Superior temporal gyrus (tissue), 1 donor: ENCODE measurements around the gene ARRDC2.
"Not testable (repeated sequence)": the region's sequence is repeated elsewhere in the genome, so short reads cannot be mapped to it uniquely, and the experiment has no call there.

Experiments
- DNase-seq: peaks from one replicate; pipeline ENCODE4 v3.0.0-alpha.2; 2016; ENCODE audit errors: extremely low spot score

Gene ARRDC2

GRCh38 chr19:17989425-17990094, 18.4 kb upstream of the ARRDC2 start:
- no peak for DNase-seq

DNA sequence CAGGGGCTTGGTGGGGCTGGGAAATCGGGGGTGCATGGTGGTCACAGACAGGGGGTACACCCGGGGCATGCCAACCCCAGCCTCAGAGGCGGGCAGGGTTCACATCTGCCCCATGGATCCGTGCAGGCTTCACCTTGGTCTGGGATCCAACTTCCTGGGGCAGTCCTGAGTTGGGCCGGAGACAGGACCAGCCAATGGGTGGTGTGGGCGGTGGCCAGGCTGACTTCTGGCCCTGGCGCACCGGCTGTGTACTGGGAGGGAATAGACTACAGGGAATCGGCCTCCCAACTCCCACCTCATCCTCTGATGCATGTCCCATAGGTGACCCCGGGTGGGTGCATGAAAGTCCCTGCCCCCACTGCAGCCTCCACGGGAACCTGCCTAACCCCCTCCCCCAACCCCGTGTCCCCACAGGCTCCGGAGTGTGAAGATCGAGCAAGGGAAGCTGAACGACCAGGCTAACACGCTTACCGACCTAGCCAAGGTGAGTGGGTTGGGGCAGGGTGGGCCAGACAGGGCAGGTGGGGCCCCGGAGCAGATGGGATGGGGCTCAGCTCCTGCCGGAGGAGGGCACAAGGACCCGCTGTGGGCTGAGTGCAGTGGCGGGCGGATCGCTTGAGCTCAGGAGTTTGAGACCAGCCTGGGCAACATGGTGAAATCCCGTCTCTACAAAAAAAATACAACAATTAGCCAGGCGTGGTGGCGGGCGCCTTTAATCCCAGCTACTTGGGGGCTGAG, 14.7 kb upstream of the ARRDC2 start:
- DNase-seq = no peak

DNA sequence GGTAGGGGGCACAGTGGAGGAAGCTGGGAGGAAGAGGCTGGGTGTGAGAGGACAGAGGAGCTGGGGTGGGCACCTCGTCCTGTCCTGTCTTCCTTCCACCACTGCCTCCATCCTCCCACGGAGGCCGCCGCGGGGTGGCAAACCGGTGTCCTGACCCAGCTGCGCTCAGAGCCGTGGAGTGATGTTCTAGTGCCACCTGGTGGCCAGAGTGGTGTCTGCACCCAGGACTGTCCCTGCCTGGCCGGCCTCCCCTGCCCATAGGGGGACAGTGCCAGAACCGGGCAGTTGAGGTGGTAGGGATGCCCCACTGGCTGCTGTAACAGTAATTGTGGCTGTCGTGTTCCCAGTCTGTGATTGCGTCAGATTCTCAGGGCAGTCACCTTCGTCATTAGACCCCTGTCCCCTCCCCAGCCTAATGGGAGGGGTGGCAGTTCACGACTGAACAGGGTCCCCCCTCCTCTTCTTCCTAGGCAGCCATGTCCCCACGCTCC, 11.1 kb upstream of the ARRDC2 start:
- peak; percentile 93 for DNase-seq

DNA sequence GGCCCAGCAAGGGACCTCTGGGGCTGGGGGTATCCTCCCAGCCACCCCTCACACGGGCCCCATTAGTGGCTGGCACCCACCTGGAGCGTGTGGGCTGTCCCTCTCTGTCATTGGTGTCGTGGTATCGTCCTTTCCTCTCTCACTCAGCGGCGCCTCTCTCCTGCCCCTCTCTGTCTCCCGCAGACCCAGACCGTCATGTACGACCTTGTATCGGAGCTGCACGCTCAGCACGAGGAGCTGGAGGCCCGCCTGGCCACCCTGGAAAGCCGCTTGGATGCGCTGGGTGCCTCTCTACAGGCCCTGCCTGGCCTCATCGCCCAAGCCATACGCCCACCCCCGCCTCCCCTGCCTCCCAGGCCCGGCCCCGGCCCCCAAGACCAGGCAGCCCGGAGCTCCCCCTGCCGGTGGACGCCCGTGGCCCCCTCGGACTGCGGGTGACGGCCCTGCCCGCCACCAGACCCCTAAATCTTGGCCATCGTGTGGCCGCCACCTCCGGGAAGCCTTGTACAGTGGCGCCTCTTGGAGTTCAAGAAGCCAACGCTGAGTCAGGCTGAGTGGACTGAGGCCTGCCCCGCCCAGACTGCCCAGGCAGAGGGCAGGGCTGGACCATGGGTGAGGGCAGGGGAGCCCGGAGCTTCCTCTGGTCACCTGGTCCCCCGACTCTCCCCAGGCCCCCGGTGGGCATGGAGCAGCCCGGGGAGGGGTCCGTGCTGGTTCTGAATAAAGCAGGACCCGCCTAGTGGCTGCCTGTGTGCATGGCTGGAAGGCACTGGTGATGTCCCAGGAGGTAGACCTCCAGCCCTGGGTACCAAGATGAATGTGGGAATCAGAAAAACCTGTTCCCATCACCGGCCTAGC, 9.8 kb upstream of the ARRDC2 start:
- no peak for DNase-seq

DNA sequence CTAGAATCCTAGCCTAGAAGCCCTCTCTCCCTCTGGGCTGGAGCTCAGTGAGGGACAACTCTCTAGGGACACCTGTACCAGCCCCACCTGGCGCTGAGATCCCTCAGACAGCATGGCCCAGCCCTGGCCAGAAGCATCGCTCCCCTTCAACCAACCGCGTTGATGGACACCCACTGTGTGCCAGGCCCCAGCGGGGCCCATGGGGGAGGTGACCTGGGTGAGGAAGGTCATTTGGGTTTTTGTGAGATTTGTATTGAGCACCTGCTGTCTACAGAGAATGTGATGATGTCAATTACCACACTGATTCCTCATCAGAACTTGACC, 9.2 kb upstream of the ARRDC2 start:
- no peak for DNase-seq

GRCh38 chr19:17999684-18000479, 8.1 kb upstream of the ARRDC2 start:
- no peak for DNase-seq

DNA sequence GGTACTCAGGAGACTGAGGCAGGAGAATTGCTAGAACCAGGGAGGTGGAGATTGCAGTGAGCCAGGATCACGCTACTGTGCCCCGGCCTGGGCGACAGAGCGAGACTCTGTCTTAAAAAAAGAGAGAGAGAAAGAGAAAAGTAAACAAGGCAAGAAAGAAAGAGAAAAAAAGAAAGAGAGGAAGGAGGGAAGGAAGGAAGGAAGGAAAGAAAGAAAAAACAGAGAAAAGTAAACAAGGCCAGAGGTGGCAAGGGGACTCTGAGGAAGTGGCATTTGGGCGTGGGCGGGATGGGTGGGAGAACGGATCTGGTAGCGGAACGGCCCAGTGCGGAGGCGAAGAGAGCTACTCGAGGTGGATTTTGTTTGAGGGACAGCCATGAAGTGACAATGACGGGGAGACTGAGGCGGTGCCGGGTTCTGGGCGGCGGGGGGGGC, 7.5 kb upstream of the ARRDC2 start:
- DNase-seq = no peak

- DNase-seq = peak; percentile 58
Observed at GRCh38 chr19:18000915-18001776, 6.8 kb upstream of the ARRDC2 start.

GRCh38 chr19:18001777-18002345, 6.1 kb upstream of the ARRDC2 start:
- no peak for DNase-seq

GRCh38 chr19:18002347-18002850, 5.6 kb upstream of the ARRDC2 start:
- DNase-seq = no peak

DNA sequence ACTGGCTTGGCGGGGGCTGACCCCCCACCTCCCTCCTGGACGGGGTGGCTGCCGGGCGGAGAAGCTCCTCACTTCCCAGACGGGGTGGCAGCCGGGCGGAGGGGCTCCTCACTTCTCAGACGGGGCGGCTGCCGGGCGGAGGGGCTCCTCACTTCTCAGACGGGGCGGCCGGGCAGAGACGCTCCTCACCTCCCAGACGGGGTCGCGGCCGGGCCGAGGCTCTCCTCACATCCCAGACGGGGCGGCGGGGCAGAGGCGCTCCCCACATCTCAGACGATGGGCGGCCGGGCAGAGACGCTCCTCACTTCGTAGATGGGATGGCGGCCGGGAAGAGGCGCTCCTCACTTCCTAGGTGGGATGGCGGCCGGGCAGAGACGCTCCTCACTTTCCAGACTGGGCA, 2.2 kb upstream of the ARRDC2 start:
- DNase-seq = not testable (repeated sequence)

GRCh38 chr19:18007044-18007916, 690 bp upstream of the ARRDC2 start:
- DNase-seq = peak; percentile 95

GRCh38 chr19:18008814-18009213, 844 bp downstream of the ARRDC2 start:
- DNase-seq = peak; percentile 12

- DNase-seq = peak; percentile 65
Observed at GRCh38 chr19:18009412-18010066, 1.6 kb downstream of the ARRDC2 start.

- no peak for DNase-seq
Observed at GRCh38 chr19:18010149-18010548, 2.2 kb downstream of the ARRDC2 start.

DNA sequence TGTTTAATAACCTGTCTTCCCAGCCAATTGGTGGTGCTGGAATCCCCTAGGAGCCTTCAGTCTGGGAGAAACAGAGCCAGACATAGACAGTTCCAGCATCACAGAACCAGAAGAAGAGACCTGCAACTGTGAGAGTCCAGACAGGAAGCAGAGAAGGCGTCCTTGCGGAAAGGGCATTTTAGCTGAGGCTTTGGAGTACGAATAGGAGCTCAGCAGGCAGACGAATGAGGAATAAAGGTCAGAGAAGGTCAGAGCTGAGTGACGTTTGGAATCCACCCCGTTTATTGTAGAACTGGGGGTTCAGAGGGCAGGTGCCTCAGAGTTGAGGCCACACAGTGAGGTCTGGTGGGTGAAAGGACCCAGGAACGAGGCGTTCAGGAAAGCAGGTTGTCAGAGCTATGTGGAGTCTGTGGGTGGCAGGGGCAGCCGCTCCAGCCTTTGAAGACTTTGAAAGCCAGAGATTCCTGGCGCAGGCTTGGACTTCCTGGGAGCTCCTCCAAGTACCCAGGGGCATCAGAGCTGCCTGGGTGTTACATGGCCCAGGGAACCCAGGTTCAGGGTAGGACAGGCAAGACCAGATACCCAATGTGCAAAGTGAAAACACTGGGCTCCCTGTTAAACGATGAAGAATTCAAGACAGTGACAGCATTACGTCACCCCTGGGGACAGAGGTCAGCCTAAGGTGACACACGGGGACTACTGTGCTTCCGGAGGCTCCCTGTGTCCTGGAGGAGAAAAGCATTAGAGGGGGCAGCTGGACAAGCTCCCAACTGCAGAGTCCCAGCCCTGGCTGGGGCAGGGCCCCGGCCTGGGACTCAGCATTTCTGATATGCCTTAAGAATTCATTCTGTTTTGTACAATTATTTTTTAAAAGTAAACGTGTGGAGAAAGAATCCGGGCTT, 5.5 kb downstream of the ARRDC2 start:
- peak; percentile 27 for DNase-seq

- DNase-seq = no peak
Observed at GRCh38 chr19:18014197-18014596, 6.2 kb downstream of the ARRDC2 start.
